Stimulated activated CD4-positive, alpha-beta T cell treated with anti-CD3 and anti-CD28 coated beads, Interleukin-4, amount 100 ng/mL, for 1 hour (primary cell): ENCODE measurements around the gene MED9.

Experiments used
- DNase-seq: peaks from one replicate; pipeline ENCODE4 v3.0.0-alpha.2; 2020

MED9 gene

GRCh38 chr17:17540935-17541639 is 64.3 kb downstream of the MED9 start:
- DNase-seq = no peak

DNA sequence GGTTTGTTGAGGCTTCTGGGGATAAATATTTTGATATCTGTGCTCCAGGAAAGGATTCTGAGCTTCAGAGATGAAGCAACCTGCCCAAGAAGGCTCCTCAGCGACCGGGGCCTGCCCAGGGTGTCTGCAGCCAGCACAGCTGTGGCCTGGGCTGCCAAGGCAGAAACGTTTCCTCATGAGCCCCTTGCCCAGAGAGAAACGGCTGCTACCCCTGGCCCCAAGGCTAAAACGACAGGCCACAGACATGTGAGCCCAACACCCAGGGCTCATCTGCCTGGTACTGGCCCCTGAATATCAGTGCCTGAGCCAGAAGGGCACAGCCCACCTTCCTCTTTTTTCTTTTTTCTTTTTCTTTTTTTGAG is 64.8 kb downstream of the MED9 start:
- DNase-seq = no peak
